GM12873 (cell line): ENCODE results near the gene CCSER1.

Source experiments
- TF ChIP-seq, protein P1 (sequence below): IDR thresholded peaks from 2 replicates; pipeline ENCODE4 v1.5.1; 2012; ENCODE audit warnings: low read depth, mild to moderate bottlenecking, moderate library complexity, low read length, control low read depth; ENCODE audit not compliant: insufficient read depth; ENCODE audit errors: missing control alignments

The CCSER1 gene

DNA sequence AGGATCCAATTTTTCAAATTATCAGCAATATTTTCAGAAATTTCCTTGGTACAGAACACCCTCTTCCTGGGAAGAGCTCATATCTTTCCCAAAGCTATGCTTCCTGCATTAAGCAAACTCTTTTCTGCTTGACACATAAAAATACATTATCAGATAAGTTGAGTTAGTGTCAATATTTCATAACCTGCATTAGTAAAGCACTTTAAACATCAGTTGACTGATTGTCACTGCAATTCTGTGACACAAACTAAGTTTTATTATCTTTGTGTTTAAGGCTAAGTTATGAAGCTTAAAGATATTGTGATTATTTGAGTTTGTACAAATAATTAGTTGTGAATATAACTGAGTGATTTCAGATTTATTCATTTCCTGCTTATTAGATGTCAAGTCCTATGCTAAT, 1131.1 kb downstream of the CCSER1 start:
- TF ChIP-seq, protein P1, sequence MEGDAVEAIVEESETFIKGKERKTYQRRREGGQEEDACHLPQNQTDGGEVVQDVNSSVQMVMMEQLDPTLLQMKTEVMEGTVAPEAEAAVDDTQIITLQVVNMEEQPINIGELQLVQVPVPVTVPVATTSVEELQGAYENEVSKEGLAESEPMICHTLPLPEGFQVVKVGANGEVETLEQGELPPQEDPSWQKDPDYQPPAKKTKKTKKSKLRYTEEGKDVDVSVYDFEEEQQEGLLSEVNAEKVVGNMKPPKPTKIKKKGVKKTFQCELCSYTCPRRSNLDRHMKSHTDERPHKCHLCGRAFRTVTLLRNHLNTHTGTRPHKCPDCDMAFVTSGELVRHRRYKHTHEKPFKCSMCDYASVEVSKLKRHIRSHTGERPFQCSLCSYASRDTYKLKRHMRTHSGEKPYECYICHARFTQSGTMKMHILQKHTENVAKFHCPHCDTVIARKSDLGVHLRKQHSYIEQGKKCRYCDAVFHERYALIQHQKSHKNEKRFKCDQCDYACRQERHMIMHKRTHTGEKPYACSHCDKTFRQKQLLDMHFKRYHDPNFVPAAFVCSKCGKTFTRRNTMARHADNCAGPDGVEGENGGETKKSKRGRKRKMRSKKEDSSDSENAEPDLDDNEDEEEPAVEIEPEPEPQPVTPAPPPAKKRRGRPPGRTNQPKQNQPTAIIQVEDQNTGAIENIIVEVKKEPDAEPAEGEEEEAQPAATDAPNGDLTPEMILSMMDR: no peak

DNA sequence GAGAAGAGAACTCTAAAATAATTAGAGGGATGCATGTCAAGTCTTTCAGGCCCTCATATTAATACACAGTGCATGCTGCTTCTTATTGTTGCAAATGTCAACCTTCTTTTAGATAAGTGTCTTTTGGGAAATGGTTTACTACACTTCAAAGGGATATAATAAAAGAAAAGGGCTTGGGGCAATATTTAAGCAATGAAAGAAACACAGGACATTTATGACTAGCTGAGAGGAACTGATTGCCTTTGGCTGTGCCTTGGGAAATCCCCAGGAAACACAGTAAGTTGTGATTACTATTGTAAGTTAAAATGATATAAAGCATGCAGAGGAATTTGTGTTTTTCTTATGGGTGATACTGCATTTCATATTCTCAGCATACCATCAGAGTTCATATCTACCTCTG, 1140.3 kb downstream of the CCSER1 start:
- TF ChIP-seq, protein P1: no peak

DNA sequence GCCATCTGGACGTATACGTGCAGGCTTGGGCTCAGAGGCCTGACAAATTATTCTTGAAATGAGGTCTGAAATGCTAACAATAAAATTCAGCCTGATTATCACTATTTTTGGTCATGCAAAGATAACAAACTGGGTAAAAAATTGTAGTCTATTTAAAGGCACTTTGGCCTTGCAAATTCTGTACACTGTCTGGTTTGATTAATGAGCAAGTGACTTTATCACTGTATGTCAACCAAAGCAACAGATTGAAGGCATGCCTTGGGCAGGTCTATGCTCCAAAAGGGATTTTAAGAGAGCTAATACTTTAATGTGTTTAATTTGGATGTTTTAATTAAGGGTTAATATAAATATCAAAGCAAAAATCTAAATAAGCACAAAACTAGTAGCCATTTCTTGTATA, 1141.7 kb downstream of the CCSER1 start:
- TF ChIP-seq, protein P1: no peak

DNA sequence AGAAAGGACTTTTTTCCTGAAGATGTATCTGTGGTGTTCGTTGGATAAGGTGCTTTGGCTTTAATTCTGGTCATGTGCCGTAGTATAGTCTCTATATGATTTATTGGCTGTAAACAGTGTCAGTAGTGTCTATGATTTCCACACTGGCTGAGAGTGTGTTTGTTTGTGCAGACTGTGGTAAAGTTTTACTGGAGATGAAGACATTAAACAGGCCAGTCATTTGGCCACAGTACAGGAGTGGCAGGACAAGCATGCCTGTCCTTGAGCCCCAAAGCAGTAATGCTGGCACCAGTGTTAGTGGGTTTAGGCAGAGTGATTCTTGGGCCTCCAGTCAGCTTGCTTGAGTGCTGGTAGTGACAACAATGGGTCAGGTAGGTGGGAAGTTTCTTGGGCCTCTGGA, 1152.7 kb downstream of the CCSER1 start:
- TF ChIP-seq, protein P1: no peak

DNA sequence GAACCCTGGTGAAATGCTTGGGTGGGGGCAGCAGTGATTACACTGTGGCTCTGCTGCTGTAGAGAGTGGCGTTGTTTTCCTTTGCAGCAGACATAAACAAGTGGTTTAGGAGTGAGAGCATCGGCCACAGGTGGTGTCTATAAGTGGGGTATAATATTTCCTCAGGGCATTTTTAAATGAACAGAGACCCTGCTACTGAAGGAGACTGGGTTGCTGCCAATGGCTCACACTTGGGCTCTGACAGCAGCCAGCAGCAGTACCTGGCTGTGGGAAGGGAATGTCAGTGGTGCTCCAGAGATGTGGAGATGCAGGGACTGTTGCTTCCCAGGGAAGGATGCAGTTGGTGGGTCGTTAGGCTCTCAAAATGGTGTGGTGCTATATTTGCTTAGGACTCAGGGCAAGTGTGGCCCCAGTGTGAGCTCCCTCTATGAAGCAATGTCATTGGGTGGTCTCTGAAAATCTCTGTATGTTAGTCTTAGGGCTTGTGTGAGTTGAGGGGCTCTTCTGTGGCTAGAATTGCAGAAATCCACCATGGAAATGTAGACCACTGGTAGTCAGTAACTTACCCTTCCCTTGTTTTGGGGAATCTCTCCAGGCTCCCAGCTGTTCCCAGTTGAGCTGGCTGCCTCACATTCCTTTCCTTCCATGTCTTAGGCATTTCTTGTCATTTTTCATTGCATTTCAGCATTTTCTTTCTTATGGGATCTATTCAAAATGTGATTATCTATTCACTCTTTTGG, 1153.5 kb downstream of the CCSER1 start:
- TF ChIP-seq, protein P1: no peak

DNA sequence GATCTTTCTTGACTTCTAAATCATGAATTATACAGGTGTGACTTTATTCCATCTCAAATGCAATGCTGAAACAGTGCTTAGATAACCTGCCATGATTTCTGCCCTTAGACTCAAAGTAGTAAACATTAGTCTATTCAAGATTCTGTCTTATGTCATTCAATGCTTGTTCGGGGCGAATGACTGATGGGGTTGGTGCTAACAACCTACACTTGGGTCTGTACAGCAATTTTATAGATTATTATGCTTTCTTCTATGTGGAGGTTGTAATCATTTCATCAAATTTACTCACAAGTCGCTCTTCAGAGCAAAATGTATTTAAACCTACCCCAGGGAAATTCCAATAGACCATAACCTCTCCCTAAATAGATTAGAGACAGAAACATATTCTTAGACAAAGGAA, 1155.0 kb downstream of the CCSER1 start:
- TF ChIP-seq, protein P1: no peak

DNA sequence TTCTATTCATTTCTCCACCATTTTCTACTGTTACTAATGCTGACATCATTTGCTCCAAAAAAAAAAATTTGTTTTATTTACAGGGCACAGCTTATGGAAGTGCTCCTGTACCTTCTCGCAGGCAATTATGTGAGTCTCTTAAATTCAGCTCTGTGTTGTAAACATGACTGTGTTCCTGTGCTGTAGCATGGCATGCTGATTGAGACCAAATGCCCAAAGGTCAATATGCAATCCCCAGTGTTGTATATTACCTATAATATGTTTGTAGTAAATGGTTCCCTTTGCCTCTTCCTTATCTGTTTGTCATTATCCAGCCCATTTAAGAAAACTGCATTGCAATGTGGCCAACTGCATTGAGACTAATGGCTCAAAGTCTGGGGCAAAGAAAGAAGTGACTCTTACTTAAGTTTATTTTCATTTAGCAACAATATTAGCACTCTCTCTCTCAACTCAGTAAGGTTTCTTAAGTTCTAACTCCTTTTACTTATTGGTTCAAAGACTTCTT, 1156.6 kb downstream of the CCSER1 start:
- TF ChIP-seq, protein P1: no peak

DNA sequence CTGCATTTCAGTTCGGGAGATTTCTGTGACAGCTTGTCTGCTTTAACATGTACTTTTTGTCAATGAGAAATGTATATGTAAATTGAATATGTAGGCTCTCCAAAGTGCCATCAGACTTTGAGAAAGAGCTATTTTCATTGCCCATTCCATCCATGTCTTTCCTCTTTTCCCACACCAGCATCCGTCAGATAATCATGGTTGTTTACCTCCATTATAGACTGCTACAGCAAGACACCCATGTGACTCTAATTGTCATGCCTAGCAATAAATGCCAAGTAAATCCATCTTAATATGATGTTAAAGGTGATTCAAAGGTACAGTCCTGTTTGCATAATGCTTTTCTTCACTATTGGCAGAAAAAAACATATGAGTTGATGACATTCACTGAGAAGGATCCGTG, 1157.3 kb downstream of the CCSER1 start:
- TF ChIP-seq, protein P1: no peak
